Activated CD8-positive, alpha-beta memory T cell treated with anti-CD3 and anti-CD28 coated beads for 36 hours (primary cell): ENCODE data around the gene ARHGAP23. TPM values are rescaled to one million over a fixed set of nuclear protein-coding genes. Genes with fewer than 3 reads are reported as not detected.
"Not testable (repeated sequence)": the region's sequence is repeated elsewhere in the genome, so short reads cannot be mapped to it uniquely, and the experiment has no call there.

Source experiments
- CTCF ChIA-PET: fragments of 350-600 bp; sonication (Branson Sonifier 250); formaldehyde crosslinking; loops from one replicate; lab custom pipeline; 2021; ENCODE audit warnings: antibody characterized with exemption; lab: Charles Lee
- POLR2A ChIA-PET: fragments of 350-600 bp; sonication (Branson Sonifier 250); formaldehyde crosslinking; loops from one replicate; lab custom pipeline; 2021; ENCODE audit warnings: antibody characterized with exemption; lab: Charles Lee
- total RNA-seq, 2 experiments: library from RNA; stranded (reverse); gene quantifications; one replicate each; pipeline ENCODE4 v1.2.3, GENCODE V29; 2021

ARHGAP23 gene
- total RNA-seq, 2 experiments from 2014 or later: 0.13 to 0.27 TPM

DNA sequence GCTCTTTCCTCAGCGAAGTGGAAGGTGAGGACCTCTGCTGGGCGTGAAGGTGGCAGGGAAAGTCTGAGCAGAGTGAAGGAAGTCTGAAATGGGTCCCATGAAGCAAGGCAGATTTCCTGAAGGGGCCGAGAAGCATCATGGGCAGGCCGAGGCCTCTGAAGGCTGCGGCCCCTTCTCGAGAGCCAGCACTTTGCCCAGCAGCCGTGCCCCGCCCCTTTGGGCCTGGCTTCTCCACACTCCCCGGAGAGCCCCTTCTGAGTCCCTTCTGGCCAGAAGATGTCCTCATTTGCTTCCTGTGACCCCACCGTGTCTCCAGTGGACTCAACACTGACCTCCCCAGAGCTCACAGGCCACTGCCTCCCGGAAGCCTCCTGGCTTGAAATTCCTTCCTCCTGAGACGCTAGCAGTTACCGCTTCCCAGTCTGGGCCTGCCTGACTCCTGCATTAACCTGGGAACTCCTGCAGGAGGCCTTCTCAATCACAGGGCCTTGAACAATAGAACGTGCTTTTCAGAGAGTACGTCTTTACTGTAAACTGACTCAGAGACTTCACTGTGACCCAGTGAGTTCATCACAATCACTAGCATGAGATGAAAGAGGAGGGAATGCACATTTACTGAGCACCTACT, 75.1 kb downstream of the ARHGAP23 start:
- POLR2A ChIA-PET, CTCF ChIA-PET: not testable (repeated sequence)

DNA sequence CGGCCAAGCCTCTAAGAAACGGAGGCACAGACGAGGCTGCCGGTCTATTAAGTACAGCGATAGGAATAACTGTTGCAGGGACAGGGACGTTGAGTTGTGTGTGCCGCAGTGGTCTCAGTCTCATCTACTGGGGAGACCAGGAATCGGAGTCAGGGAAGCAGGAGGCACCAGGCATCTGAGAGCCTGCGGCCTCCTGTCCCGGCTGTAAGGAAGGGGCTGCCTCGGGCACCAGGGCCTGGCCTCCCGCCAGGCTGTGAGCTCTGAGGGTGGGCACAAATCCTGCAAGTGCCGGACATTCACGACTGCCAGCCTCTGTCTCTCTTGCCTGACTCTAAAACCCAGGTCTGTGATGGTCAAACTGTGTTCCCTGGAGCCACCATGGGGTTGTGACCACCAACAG, 76.0 kb downstream of the ARHGAP23 start:
- POLR2A ChIA-PET: no interaction called here
- CTCF ChIA-PET: no interaction called here

DNA sequence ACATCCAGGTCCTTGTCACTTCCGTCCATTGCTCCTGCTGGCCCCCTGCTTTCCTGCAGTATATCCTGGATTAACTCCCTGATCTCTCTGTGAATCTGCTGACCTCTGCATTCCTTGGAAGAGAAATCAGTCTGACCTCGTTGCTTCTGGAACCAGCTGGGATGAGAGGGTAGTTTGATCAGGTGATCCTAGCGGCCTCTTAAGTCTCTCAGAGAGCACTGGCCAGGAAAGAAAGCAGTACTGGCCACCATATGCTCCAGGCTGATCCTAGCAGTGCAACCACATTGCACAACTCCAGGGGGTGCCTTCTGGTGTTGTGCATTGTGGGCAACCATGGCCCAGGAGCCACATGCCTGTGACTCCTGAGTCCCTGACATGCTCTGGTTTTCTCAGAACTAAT, 79.2 kb downstream of the ARHGAP23 start:
- ChIA-PET POLR2A (no interaction called here), CTCF (interaction anchor here (0.6 kb wide), 1 partner anchor 306 kb away, joined by 3 read pairs; no protein-coding TSS in a partner anchor)

DNA sequence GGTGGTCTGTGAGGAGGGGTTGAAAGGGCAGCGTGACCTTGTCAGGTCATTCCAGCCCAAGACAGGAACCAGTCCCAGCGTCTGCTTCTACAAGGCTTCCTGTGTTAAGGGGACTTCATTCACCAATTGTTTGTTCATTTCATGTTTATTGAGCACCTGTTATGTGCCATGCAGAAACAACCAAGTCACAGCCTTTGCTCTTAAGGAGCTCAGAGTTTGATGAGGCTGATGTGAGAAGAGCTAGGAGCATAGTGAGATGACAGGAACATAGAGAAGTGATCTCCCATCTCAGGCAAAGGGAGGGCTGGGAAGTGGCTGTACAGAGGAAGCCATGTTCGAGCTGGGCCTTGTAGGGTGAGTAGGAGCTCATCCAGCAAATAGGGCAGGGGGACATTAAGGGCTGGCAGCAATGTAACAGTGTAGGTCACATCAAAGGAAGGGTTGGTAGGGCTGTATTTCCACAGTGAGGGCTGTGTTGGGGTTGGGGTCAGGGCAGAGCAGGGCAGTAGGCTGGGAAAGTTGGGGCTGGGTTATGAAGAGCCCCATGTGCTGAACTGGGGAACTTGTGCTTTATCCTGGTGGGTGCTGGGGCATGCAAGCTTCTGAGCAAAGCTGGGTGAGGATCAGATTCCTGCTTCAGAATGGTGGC, 79.8 kb downstream of the ARHGAP23 start:
- POLR2A ChIA-PET: no interaction called here

DNA sequence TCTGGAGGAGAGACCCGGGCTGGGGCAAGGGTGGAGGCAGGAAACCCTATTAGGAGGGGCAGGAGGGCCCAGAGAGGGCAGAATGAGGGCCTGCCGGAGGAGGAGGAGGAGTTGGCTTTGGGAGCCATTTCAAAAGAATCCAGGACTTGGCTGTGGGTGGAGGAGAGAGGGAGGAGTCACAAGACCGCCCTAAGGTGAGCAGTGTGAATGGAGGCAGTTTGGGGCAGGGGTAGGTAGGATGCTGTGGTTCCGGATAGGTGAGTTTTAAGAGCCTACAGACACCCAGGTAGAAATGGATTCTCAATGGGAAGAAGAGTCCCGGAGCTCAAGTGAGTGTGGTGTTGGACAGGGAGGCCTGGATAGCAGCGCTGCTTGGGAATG, 80.3 kb downstream of the ARHGAP23 start:
- ChIA-PET POLR2A (no interaction called here), CTCF (interaction anchor here (1.0 to 1.4 kb wide), 4 partner anchors 21 to 293 kb away, joined by 3 to 5 read pairs (median 4); no protein-coding TSS in a partner anchor)

More for the DNA sequence above, 79.8 kb downstream of the ARHGAP23 start:
- CTCF ChIA-PET: interaction anchor here (0.6 to 1.2 kb wide), 2 partner anchors 21 to 305 kb away, joined by 3 read pairs; no protein-coding TSS in a partner anchor

DNA sequence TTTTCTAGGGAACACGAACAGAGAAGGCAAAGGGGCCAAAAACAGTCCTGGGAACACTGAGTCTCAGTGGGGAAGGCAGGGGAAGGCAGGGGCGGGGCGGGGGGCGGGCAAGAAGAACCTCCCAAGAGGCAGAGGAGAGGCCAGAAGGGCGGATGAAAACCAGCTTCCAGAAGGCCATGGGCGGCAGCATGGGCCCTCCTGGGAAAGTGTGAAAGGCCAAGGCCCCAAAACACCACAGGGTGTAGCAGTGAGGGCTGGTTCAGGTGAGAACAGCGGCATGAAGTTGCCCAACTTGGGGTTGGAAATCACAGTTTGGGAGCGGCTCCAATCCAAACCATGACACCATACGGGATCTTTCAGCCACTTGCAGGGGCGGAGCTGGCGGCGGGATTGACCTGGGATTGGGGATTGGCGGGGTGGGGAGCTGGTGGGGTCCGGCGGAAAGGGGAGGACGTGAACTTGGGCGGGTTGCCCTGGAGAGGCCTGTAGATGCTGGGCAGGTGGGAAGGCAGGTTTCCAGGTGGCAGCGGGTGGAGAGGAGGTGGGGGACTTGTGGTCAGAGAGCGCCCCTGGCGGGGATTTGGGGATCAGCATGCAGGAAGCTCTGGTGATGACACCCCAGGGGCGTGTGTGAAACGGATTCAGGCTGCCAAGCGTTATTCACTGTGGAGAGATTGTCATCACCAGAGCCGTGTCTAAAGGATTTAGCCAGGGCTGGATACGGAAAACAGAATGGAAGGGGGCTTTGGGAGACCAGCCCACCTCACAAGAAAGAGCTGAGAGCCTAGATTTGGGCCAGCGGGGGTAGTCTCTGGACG, 80.9 kb downstream of the ARHGAP23 start:
- CTCF ChIA-PET: interaction anchor here (0.8 to 1.4 kb wide), 7 partner anchors 20 to 292 kb away, joined by 3 to 5 read pairs (median 3); no protein-coding TSS in a partner anchor
- POLR2A ChIA-PET: no interaction called here

DNA sequence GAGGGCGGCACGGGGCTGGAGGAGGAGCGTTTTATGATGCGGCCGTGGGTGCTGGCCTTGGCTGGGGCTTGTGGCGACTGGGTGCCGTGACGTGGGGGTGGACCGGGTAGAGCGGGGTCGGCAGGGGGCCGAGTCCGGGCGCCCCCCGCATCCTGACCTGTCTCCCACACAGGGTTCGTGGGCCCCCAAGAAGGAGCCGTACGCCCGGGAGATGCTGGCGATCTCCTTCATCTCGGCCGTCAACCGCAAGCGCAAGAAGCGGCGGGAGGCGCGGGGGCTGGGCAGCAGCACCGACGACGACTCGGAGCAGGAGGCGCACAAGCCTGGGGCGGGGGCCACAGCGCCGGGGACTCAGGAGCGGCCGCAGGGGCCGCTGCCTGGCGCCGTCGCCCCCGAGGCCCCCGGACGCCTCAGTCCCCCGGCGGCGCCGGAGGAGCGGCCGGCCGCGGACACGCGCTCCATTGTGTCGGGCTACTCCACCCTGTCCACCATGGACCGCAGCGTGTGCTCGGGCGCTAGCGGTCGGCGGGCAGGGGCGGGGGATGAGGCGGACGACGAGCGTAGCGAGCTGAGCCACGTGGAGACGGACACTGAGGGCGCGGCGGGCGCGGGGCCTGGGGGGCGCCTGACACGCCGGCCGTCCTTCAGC, 81.6 kb downstream of the ARHGAP23 start:
- ChIA-PET CTCF (interaction anchor here (0.8 to 1.4 kb wide), 6 partner anchors 48 to 291 kb away, joined by 3 to 5 read pairs (median 3); no protein-coding TSS in a partner anchor), POLR2A (no interaction called here)

DNA sequence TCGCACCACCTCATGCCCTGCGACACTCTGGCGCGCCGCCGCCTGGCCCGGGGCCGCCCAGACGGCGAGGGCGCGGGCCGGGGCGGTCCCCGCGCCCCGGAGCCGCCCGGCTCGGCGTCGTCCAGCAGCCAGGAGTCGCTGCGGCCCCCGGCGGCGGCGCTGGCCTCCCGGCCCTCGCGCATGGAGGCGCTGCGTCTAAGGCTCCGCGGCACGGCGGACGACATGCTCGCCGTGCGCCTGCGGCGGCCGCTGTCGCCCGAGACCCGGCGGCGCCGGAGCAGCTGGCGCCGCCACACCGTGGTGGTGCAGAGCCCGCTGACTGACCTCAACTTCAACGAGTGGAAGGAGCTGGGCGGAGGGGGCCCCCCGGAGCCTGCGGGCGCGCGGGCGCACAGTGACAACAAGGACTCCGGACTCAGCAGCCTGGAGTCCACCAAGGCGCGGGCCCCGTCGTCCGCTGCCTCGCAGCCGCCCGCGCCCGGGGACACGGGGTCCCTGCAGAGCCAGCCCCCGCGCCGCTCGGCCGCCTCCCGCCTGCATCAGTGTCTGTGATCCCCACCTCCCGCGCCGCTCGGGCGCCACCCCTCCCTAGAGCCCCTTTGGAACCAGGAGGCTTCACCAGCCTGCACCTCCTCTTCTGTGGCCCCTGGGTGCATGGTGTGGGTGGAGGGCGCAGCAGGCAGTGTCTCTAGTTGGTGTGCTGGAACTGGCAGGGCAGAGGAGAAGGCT, 82.3 kb downstream of the ARHGAP23 start:
- CTCF ChIA-PET: no interaction called here
- POLR2A ChIA-PET: no interaction called here

DNA sequence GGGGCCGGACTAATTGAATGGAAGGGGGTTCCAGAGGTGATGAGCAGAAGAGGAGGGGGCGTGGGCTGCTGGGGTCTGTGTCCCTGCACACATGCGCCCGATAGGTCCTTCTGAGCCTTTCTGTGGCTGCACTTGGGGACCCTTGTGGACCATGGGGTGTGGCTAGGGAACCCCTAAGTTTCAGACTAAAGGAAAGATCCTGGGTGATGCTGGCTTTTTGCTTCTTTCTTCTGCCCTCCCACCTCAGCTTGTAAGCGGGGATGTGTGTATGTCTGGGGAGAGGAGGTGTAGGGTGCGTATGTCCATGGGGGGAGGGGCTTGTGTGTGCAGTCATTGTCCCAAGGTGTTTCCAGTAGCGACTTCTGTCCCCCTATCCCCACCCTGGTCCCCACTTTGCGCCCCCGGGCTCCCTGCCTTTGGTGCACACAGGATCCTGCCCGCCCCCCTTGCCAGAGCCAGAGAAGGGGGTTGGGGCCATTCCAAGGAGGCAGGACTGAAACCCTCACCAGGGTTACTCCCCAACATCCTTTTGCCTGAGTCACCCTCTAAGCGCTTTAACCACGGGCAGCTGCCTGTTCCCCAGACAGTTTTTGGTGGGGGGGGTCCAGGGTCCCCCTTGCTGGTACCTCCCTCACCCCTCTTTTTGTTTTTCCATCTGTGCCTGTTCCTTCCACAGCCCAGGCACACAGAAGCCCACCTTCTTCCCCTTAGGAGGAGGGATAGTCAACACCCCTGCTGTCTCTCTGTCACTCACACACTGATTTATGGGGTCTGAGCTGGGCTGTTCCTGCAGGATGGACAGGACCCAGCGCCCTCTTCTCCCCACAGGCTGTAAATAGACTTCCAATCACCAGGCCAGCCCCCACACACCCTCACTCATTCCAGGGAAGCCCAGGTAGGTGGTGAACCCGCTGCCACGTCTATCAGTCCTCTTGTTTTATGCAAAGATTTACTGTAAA, 83.2 kb downstream of the ARHGAP23 start:
- ChIA-PET POLR2A (no interaction called here), CTCF (no interaction called here)

DNA sequence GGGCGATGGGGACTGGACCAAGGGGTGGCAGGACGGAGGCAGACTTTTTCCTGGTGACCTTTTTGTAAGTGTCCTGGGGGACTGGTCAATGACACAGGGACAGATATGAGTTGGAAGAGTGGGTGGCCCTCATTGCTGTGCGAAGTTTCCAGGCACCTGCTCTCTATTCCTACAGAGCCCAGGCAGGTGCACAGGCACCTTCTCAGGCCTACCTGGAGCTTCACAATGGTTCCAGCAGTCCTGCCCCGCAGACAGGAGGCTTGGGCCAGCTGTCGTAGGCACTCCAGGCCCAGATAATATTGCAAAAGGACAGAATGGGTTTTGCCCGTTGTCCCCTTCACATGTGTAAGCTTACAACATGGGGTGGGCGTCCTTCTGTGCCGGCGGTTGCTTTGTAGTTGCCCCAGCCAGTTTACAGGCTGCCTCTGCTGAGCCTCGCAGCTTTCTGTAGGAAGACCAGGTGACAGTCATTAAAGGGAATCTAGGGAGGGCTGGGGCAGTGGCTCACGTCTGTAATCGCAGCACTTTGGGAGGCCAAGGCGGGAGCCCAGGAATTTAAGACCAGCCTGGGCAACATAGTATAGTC, 84.3 kb downstream of the ARHGAP23 start:
- CTCF ChIA-PET: interaction anchor here (1.1 kb wide), 2 partner anchors 42 to 154 kb away, joined by 3 read pairs; no protein-coding TSS in a partner anchor
- POLR2A ChIA-PET: no interaction called here

DNA sequence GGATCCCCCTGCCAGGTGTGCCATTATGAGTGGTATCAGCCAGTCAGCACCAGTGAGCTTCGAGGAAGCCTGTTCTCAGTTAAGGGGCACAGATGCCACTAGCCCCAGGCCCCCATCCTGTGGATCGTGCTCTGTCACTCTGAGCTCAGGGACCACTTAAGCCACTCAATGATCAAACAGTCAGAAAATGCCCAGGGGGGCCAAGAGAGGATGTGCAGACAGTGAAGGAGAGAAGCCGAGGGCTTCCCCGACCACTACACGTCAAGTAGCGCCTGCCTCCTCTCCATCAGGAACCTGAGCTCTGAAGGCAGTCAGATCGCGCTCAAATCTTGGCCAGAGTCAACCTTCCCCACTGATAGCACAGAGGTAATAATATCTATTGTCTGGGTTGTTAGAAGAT, 98.3 kb downstream of the ARHGAP23 start:
- POLR2A ChIA-PET, CTCF ChIA-PET: not testable (repeated sequence)

DNA sequence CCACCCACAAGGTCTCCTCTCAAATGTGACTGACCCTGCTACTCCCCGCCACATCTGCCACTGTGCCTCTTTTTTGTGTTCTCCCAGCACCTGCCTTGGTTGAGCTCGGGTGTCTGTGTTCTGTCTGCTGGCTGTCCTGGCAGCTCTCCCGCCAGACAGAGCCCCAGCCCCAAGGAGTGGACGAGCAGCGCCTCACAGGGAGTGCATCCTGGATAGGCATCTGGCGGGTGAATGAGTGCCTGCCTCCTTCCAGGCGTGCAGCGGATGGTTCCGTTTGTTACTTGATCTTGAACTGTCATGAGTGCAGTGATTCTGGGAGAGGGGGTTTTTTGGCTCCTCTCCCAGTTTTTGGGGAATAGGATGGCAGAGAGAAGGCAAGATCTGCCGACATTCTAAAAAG, 99.9 kb downstream of the ARHGAP23 start:
- CTCF ChIA-PET, POLR2A ChIA-PET: not testable (repeated sequence)

DNA sequence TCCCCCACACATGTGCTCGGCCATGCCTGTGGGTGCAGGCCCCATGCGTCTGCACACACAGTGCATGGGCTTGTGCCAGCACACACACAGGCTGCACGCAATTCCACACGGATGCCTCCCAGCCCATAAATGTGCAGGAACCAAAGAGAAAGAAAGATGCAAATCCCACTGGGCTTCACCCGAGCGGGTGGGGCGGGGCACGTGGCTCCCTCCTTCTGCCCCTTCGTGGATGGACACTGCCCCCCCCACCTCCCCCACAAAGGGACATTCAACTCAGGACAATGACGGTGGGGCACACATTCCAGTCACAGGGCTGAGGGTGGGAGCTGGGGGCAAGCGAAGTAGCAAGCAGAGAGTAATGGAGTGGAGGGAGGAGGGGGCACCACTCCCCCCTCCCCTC, 102.6 kb downstream of the ARHGAP23 start:
- CTCF ChIA-PET, POLR2A ChIA-PET: not testable (repeated sequence)

DNA sequence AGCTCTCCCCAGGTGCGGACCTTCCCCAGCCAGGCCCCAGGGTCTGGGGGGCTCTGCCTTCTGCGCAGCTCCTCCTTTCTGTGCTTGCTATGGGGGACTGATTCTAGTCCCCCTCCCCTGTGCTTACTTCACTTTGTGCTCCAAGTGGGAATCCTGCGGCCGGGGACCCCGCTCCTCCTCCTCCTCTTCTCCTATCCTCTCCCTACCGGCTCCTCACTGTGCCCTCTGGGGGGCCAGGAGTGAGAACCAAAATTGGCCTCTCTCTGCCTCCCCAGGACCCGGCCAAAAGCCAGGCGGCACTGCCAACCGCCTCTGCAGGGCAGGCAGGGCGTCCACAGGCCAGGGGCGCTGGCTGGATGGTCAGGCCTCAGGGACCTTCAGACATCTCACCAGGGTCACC, 103.5 kb downstream of the ARHGAP23 start:
- CTCF ChIA-PET, POLR2A ChIA-PET: not testable (repeated sequence)

DNA sequence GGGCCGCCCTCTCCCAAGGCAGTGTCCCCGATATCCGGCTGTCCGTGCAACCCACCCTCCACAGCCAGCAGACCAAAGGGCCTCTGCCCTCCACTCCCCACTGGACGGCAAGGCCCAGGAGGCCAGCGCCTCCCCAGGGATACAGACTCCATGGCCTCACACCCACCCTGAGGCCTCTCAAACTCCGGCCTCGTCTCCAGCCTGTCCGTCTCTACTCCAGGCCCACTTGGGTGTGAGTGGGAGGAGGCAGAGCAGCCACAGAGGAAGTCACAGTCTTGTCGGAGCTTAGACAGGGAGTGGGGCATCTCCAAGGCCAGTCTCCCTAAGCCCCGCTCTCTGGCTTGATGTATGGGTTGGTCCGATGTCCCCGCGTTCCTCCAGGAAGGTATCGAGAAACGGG, 104.2 kb downstream of the ARHGAP23 start:
- ChIA-PET POLR2A (no interaction called here), CTCF (interaction anchor here (0.5 kb wide), 1 partner anchor 281 kb away, joined by 3 read pairs; no protein-coding TSS in a partner anchor)

DNA sequence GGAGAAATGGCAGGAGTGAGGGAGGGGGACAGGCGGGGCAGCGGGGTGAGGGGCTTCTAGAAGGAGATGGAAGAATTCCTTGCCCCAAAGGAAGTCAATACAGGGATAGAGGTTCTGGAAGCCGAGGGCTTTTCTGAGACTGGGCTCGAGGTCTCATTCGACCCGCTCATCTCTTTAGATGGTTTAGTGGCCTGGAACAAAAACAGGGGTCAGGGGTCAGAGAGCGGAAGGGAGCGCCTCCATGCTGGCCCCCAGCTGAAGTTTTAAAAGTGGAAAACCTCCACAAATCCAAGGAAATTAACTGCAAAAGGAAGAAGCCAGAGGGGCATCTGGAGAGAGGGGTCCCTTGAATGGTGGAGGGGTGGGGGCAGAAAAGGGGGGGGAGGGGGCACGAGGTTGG, 105.0 kb downstream of the ARHGAP23 start:
- ChIA-PET CTCF (no interaction called here), POLR2A (no interaction called here)

DNA sequence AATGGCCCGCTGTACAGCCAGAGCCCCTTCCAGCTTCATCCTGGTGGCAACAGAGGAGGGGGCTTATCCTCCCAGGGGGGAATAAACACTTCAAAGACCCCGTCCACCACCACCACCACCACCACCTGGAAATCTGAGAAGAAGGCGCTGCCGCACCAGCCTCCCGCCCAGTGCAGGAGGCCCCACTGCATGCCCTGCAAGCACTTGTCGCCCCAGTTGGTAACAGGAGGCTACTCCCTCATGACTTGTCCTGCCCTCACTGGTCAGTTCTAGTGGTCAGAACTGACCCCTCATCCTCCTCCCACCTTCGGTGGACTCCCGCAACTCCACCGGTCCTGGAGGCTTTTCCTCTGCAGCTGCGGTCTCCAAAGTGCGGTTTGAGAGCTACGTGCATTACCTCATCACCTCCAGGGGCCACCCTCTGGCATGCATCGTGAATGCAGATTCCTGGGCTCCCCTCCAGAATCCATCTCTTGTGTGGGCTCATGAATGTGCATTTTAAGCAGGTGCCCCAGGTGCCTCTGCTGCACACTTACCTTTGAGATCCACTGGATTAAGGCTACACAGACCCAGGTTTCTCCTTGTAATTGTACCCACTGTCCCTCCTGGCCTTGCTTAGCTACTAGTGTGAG, 105.7 kb downstream of the ARHGAP23 start:
- POLR2A ChIA-PET: no interaction called here
- CTCF ChIA-PET: interaction anchor here (1.4 kb wide), 1 partner anchor 9 kb away, joined by 3 read pairs; no protein-coding TSS in a partner anchor
